GM18498 (cell line): Measurements from ENCODE around the gene SYT6.
"Not testable (repeated sequence)": the region's sequence is repeated elsewhere in the genome, so short reads cannot be mapped to it uniquely, and the experiment has no call there.

Experiments
- ATAC-seq: cut with Tn5 transposase; IDR thresholded peaks from one replicate; pipeline ENCODE4 v1.9.1; 2021; ENCODE audit warnings: mild to moderate bottlenecking, moderate library complexity; ENCODE audit not compliant: unreplicated experiment

Gene SYT6

GRCh38 chr1:114076308-114076707 is 77.4 kb downstream of the SYT6 start:
- peak; percentile 38 for ATAC-seq

- peak; percentile 58 for ATAC-seq
Observed at GRCh38 chr1:114075546-114076242, 78.0 kb downstream of the SYT6 start.

GRCh38 chr1:114075105-114075504 is 78.6 kb downstream of the SYT6 start:
- ATAC-seq, result no peak

- ATAC-seq, result no peak
Observed at GRCh38 chr1:114072246-114072645, 81.4 kb downstream of the SYT6 start.

GRCh38 chr1:114069762-114070161 is 83.9 kb downstream of the SYT6 start:
- not testable (repeated sequence) for ATAC-seq

- not testable (repeated sequence) for ATAC-seq
Observed at GRCh38 chr1:114068684-114069083, 85.0 kb downstream of the SYT6 start.

GRCh38 chr1:114065671-114066070 is 88.0 kb downstream of the SYT6 start:
- ATAC-seq, result not testable (repeated sequence)

GRCh38 chr1:114063544-114063943 is 90.1 kb downstream of the SYT6 start:
- ATAC-seq, result no peak

GRCh38 chr1:114062477-114063099 is 91.1 kb downstream of the SYT6 start:
- no peak for ATAC-seq

- ATAC-seq, result no peak
Observed at GRCh38 chr1:114061121-114061830, 92.4 kb downstream of the SYT6 start.

GRCh38 chr1:114058236-114058635 is 95.4 kb downstream of the SYT6 start:
- not testable (repeated sequence) for ATAC-seq

GRCh38 chr1:114054148-114054547 is 99.5 kb downstream of the SYT6 start:
- ATAC-seq, result no peak

GRCh38 chr1:114048232-114048631 is 105.4 kb downstream of the SYT6 start:
- ATAC-seq, result no peak

GRCh38 chr1:114043548-114043947 is 110.1 kb downstream of the SYT6 start:
- no peak for ATAC-seq

- no peak for ATAC-seq
Observed at GRCh38 chr1:114043054-114043453, 110.6 kb downstream of the SYT6 start.

GRCh38 chr1:114040273-114041015 is 113.2 kb downstream of the SYT6 start:
- no peak for ATAC-seq
